A375 (cell line): Measurements from ENCODE around the gene PRMT1. TPM values are rescaled to one million over a fixed set of nuclear protein-coding genes. Genes with fewer than 3 reads are reported as not detected.

Experiments
- small RNA-seq: library from RNA; depleted of rRNA; stranded (forward); fragments of <200 nt; gene quantifications from one replicate; pipeline ENCODE3, GENCODE V24; 2014
- total RNA-seq: library from RNA; depleted of rRNA; stranded (reverse); fragments of >200 nt; shearing (Covaris generic); gene quantifications from 2 replicates; pipeline ENCODE4 v1.2.3, GENCODE V29; 2014; rRNA removed

PRMT1 gene
- 414 and 437 TPM in 2 replicates for total RNA-seq

GRCh38 chr19:49677231-49677900, at the start of gene PRMT1:
Gene PRMT1 (plus strand): TSS chr19:49677271. CDS start chr19:49677281, 10 bp downstream.

GRCh38 chr19:49640113-49640898, 36.8 kb upstream of the PRMT1 start, which contains the start of gene RRAS:
Gene RRAS (minus strand): TSS chr19:49640143. CDS start chr19:49640098, 45 bp downstream.

GRCh38 chr19:49641688-49642491, 35.2 kb upstream of the PRMT1 start, which contains the start of gene SCAF1:
Gene SCAF1 (plus strand): TSS chr19:49642209. CDS start chr19:49645027, 2,818 bp downstream.

GRCh38 chr19:49665351-49666119, 11.5 kb upstream of the PRMT1 start, which contains the start of the genes BCL2L12 and IRF3:
Gene BCL2L12 (plus strand): TSS chr19:49665933. CDS start chr19:49666693, 760 bp downstream.
Gene IRF3 (minus strand): TSS chr19:49665857. CDS start chr19:49664838, 1,019 bp downstream.

GRCh38 chr19:49689133-49690078, 12.3 kb downstream of the PRMT1 start, which contains the start of gene ADM5:
Gene ADM5 (plus strand): TSS chr19:49689594. CDS start chr19:49689838, 244 bp downstream.

GRCh38 chr19:49690656-49691242, 13.7 kb downstream of the PRMT1 start, which contains the start of gene CPT1C:
Gene CPT1C (plus strand): TSS chr19:49691116. CDS start chr19:49692253, 1,137 bp downstream.

Small RNA genes lying within 50 kb of the gene (small RNA-seq; reads per million reads assigned to genes)
- not detected for gene MIR5088

Other genes with a start within 250 kb of the PRMT1 start
- 0.11 TPM in 1 of 2 replicates, not detected in the other for gene SLC17A7, start 235.7 kb upstream of the PRMT1 start, total RNA-seq
- 266 and 279 TPM in 2 replicates for gene PIH1D1, start 225.5 kb upstream of the PRMT1 start, total RNA-seq
- gene ALDH16A1, start 224.0 kb upstream of the PRMT1 start, total RNA-seq: 87.2 and 102 TPM in 2 replicates
- 3.3 and 6.1 TPM in 2 replicates for gene FLT3LG, start 203.1 kb upstream of the PRMT1 start, total RNA-seq
- gene RPL13A, start 189.7 kb upstream of the PRMT1 start, total RNA-seq: 5,213 and 5,831 TPM in 2 replicates
- gene RPS11, start 180.8 kb upstream of the PRMT1 start, total RNA-seq: 4,349 and 4,396 TPM in 2 replicates
- gene FCGRT, start 164.6 kb upstream of the PRMT1 start, total RNA-seq: 0.05 TPM in 1 of 2 replicates, not detected in the other
- 12.7 and 14.9 TPM in 2 replicates for gene RCN3, start 149.3 kb upstream of the PRMT1 start, total RNA-seq
- 123 and 143 TPM in 2 replicates for gene NOSIP, start 96.7 kb upstream of the PRMT1 start, total RNA-seq
- 0.74 and 2.8 TPM in 2 replicates for gene PRRG2, start 96.0 kb upstream of the PRMT1 start, total RNA-seq
- gene PRR12, start 86.1 kb upstream of the PRMT1 start, total RNA-seq: 7.6 and 10.9 TPM in 2 replicates
- gene RRAS, start 37.1 kb upstream of the PRMT1 start, total RNA-seq: 21.2 and 28.6 TPM in 2 replicates
- gene SCAF1, start 35.1 kb upstream of the PRMT1 start, total RNA-seq: 26.2 and 30.6 TPM in 2 replicates
- gene IRF3, start 11.4 kb upstream of the PRMT1 start, total RNA-seq: 125 and 130 TPM in 2 replicates
- 19.4 and 31.5 TPM in 2 replicates for gene BCL2L12, start 11.3 kb upstream of the PRMT1 start, total RNA-seq
- gene ADM5, start 12.3 kb downstream of the PRMT1 start, total RNA-seq: 10.4 and 11.6 TPM in 2 replicates
- gene CPT1C, start 13.8 kb downstream of the PRMT1 start, total RNA-seq: 3.8 and 9.1 TPM in 2 replicates
- gene TSKS, start 86.0 kb downstream of the PRMT1 start, total RNA-seq: not detected in 2 replicates
- gene AP2A1, start 89.7 kb downstream of the PRMT1 start, total RNA-seq: 58.6 and 69.9 TPM in 2 replicates
- gene FUZ, start 136.0 kb downstream of the PRMT1 start, total RNA-seq: 96.3 and 103 TPM in 2 replicates
- 24.0 and 24.3 TPM in 2 replicates for gene MED25, start 141.0 kb downstream of the PRMT1 start, total RNA-seq
- 64.6 and 69.0 TPM in 2 replicates for gene PTOV1, start 173.9 kb downstream of the PRMT1 start, total RNA-seq
- 110 and 116 TPM in 2 replicates for gene PNKP, start 190.3 kb downstream of the PRMT1 start, total RNA-seq
- 29.5 and 35.5 TPM in 2 replicates for gene AKT1S1, start 200.1 kb downstream of the PRMT1 start, total RNA-seq
- 6.7 and 7.5 TPM in 2 replicates for gene TBC1D17, start 200.4 kb downstream of the PRMT1 start, total RNA-seq
- 0.19 TPM in 1 of 2 replicates, not detected in the other for gene IL4I1, start 219.6 kb downstream of the PRMT1 start, total RNA-seq